Naive B cell (primary cell): ENCODE results near the gene SEPHS2. TPM values are rescaled to one million over a fixed set of nuclear protein-coding genes. Genes with fewer than 3 reads are reported as not detected.
"Not testable (repeated sequence)": the region's sequence is repeated elsewhere in the genome, so short reads cannot be mapped to it uniquely, and the experiment has no call there.

Source experiments
- ATAC-seq, 2 donors: fragments of 150-1000 bp; cut with Tn5 transposase; 2 replicates each; pipeline ENCODE4 v1.10.0; 2021; ENCODE audit warnings: low read depth in 2 of 2, mild to moderate bottlenecking in 2 of 2, moderate library complexity in 2 of 2
- DNase-seq: peaks from one replicate; pipeline ENCODE4 v3.0.0; 2022
- H3K27ac Mint-ChIP-seq, 6 donors: one replicate each; pipeline ENCODE4 v1.8.0; 2020 to 2022; ENCODE audit warnings: mild to moderate bottlenecking in 6 of 6, mixed read lengths in 6 of 6, moderate library complexity in 5 of 6, inconsistent platforms in 2 of 6
- H3K27me3 Mint-ChIP-seq, 3 donors: one replicate each; pipeline ENCODE4 v1.8.0; 2021 to 2022; ENCODE audit warnings: mixed read lengths in 3 of 3, mild to moderate bottlenecking in 1 of 3
- H3K36me3 Mint-ChIP-seq, 2 donors: one replicate each; pipeline ENCODE4 v1.8.0; 2020 to 2022; ENCODE audit warnings: mixed read lengths in 2 of 2, inconsistent platforms in 1 of 2, mild to moderate bottlenecking in 1 of 2
- H3K4me1 Mint-ChIP-seq, 3 donors: one replicate each; pipeline ENCODE4 v1.8.0; 2020 to 2022; ENCODE audit warnings: mixed read lengths in 3 of 3, inconsistent platforms in 1 of 3, mild to moderate bottlenecking in 1 of 3, moderate library complexity in 1 of 3
- H3K4me3 Mint-ChIP-seq, 8 donors: one replicate each; pipeline ENCODE4 v1.8.0; 2020 to 2022; ENCODE audit warnings: mild to moderate bottlenecking in 8 of 8, mixed read lengths in 8 of 8, moderate library complexity in 8 of 8, inconsistent platforms in 2 of 8
- H3K9me3 Mint-ChIP-seq, 7 donors: one replicate each; pipeline ENCODE4 v1.8.0; 2020 to 2022; ENCODE audit warnings: mixed read lengths in 7 of 7, mild to moderate bottlenecking in 5 of 7, inconsistent platforms in 2 of 7, moderate library complexity in 1 of 7
- polyA plus RNA-seq, 6 donors: library from polyadenylated mRNA; unstranded; fragments of 300-500 nt; fragmentation: Illumina TruSeq; gene quantifications; one replicate each; pipeline ENCODE4 v1.2.3, GENCODE V29; 2021; ENCODE audit warnings: low read depth in 6 of 6

Gene SEPHS2
- polyA plus RNA-seq, 6 donors from 2014 or later: 45.7 to 86.2 (median 73.6) TPM

DNA sequence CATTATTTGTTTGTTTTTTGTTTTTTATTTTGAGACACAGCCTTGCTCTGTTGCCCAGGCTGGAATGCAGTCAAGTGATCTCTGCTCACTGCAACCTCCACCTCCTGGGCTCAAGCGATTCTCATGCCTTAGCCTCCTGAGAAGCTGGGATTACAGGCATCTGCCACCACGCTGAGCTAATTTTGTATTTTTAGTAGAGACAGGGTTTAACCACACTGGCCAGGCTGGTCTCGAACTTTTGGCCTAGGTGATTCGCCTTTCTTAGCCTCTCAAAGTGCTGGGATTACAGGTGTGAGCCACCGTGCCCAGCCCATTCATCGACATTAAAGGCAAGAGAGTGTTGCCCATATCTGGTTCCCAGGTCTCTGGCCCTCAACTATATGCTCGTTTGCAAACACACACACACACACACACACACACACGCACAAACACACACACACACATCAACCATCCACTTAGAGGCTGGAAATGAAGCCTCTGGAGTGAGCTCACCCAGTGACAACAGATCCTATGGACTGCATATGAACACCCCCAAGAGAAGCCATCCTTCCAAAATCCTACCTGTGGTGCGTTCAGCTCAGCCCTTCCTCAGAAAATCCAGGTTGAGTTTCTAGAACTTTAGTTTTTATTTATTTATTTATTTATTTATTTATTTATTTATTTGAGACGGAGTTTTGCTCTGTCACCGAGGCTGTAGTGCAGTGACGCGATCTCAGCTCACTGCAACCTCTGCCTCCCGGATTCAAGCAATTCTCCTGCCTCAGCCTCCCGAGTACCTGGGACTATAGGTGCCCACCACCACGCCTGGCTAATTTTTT lies 12.3 kb upstream of the SEPHS2 start:
- Mint-ChIP-seq H3K27ac (peak overlapping the region in 4 of 6 donors; percentile 81 to 93 (median 82)), H3K36me3 (no peaks in the 10 kb centered on the region), H3K4me1 (peaks cover 8 to 49% (median 37%) of the 10 kb centered on the region in 3 donors), H3K9me3 (no peaks in the 10 kb centered on the region), H3K27me3 (no peaks in the 10 kb centered on the region), H3K4me3 (peak overlapping the region in 4 of 8 donors; percentile 6 to 72 (median 53))
- no peak for ATAC-seq
- no peak for DNase-seq

DNA sequence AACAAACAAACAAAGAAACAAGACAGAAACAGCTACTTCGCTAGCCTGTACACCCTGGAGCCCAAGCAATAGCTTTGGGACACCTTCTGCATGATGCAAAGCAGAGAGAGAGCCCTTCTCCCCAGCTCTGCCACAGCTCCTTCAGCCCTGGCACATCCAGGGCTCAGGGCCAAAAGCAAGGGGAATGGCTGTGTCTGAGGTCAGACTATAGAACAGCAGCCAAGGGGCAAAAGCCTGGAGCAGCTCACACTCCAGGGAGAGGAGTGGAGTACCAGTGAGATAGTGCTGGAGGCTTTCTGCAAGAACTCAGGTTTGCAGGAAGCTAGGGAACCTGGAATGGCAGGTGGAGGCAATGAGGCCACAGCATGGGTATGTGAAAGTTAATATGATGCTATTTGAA lies 11.6 kb upstream of the SEPHS2 start:
- Mint-ChIP-seq H3K27ac (no peak overlapping the region), H3K4me1 (peaks cover 15 to 56% (median 44%) of the 10 kb centered on the region in 3 donors), H3K9me3 (no peaks in the 10 kb centered on the region), H3K4me3 (peak overlapping the region in 1 of 8 donors; percentile 24), H3K36me3 (no peaks in the 10 kb centered on the region), H3K27me3 (no peaks in the 10 kb centered on the region)
- DNase-seq: no peak
- no peak for ATAC-seq

DNA sequence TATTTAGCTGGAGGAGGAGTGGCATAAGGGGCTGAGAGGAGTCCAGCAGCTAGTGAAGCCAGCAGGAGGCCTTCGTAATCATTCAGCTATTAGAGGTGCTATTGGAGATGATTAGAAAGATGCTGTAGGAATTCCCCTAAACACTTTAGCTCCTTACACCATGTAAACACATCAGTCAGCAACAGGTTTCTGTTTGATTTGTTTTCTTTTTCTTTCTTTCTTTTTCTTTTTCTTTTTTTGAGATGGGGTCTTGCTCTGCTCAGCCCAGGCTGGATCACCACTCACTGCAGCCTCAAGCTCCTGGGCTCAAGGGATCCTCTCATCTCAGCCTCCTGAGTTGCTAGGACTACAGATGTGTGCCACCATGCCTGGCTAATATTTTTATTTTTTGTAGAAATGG lies 10.6 kb upstream of the SEPHS2 start:
- Mint-ChIP-seq H3K27ac (peak overlapping the region in 1 of 6 donors; percentile 65), H3K36me3 (no peaks in the 10 kb centered on the region), H3K27me3 (no peaks in the 10 kb centered on the region), H3K4me3 (no peak overlapping the region), H3K9me3 (no peaks in the 10 kb centered on the region), H3K4me1 (peaks cover 16 to 59% (median 41%) of the 10 kb centered on the region in 3 donors)
- ATAC-seq (no peak), DNase-seq (no peak)

GRCh38 chr16:30452709-30453580 lies 7.3 kb upstream of the SEPHS2 start:
- Mint-ChIP-seq H3K4me1 (peaks cover 19 to 60% (median 40%) of the 10 kb centered on the region in 3 donors), H3K27ac (peak overlapping the region in 1 of 6 donors; percentile 79)

DNA sequence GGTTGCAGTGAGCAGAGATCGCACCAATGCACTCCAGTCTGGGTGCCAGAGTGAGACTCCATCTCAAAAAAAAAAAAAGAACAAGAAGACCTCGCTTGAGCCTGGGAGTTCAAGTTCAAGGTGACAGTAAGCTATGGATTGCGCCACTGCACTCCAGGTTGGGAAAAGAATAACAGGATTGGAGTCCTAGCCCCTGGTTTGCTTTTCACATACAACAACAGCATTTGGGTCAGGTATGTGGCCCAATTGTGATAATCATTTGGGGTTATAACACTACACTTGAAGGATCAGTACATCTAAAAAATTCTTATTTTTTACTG lies 3.4 kb upstream of the SEPHS2 start:
- Mint-ChIP-seq H3K9me3 (no peaks in the 10 kb centered on the region), H3K4me3 (no peak overlapping the region), H3K36me3 (peaks cover 0 to under 1% of the 10 kb centered on the region in 2 donors), H3K4me1 (peaks cover 35 to 60% (median 47%) of the 10 kb centered on the region in 3 donors), H3K27ac (no peak overlapping the region), H3K27me3 (no peaks in the 10 kb centered on the region)
- no peak for ATAC-seq
- no peak for DNase-seq

More at GRCh38 chr16:30452709-30453580, 7.3 kb upstream of the SEPHS2 start:
- not testable (repeated sequence) for ATAC-seq, H3K27me3 Mint-ChIP-seq, H3K36me3 Mint-ChIP-seq, DNase-seq, H3K9me3 Mint-ChIP-seq
- H3K4me3 Mint-ChIP-seq: peak overlapping the region in 2 of 8 donors; percentile 41 to 80

DNA sequence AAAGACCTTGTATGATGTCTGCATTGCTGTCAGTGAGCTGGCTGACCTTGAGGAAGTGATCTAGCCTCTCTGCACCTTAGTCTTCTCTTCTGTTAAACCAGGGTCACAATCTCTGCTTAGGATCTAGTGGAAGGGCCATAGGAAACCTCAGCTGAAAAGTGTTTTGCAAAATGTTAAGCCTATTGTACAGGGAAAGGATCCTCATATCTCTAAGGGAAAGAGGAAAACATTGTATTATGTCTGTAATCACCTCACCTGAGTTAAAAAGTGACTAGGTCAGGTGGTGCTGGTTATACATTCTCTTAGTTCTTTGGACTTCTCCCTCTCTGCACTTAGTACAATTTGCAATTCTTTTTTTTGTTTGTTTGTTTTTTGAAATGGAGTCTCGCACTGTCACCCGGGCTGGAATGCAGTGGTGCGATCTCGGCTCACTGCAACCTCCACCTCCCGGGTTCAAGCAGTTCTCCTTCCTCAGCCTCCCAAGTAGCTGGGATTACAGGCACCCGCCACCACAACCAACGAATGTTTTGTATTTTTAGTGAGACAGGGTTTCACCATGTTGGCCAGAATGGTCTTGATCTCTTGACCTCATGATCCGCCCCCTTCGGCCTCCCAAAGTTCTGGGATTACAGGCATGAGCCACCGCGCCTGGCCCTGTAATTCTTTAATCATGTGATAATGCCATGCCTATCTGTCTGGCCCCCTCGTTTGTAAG lies 2.0 kb upstream of the SEPHS2 start:
- Mint-ChIP-seq H3K36me3 (peaks cover 8 to 12% of the 10 kb centered on the region in 2 donors), H3K27ac (no peak overlapping the region), H3K4me1 (peaks cover 41 to 63% (median 54%) of the 10 kb centered on the region in 3 donors), H3K27me3 (no peaks in the 10 kb centered on the region), H3K4me3 (peak overlapping the region in 4 of 8 donors; percentile 25 to 88 (median 48)), H3K9me3 (no peaks in the 10 kb centered on the region)
- ATAC-seq (no peak), DNase-seq (no peak)

DNA sequence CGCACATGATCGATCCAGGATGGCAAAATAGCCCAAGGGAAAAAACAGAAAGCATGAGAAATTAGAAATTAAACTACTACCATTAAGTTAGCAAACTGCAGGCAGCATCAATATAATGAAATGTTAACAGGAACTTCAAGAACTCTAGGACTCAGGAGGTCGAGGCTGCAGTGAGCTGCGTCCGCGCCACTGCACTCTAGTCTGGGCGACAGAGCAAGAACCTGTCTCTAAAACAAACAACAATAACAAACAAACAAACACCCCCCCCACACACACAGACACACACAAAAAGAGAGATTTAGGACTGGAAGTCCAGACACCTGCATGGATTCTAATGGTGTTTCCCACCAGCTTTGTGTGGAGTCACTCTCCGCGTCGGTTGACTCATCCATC lies 525 bp upstream of the SEPHS2 start:
- Mint-ChIP-seq H3K27ac (peak overlapping the region; percentile 95 to 98 (median 97)), H3K4me3 (peak overlapping the region; percentile 88 to 98 (median 97)), H3K9me3 (no peaks in the 10 kb centered on the region), H3K4me1 (peaks cover 36 to 59% (median 48%) of the 10 kb centered on the region in 3 donors), H3K36me3 (peaks cover 8 to 12% of the 10 kb centered on the region in 2 donors), H3K27me3 (no peaks in the 10 kb centered on the region)
- no peak for DNase-seq
- no peak for ATAC-seq

GRCh38 chr16:30445149-30445407 lies 596 bp downstream of the SEPHS2 start:
- no peaks in the 10 kb centered on the region for H3K27me3 Mint-ChIP-seq
- ATAC-seq: peak in 1 of 2 donors; percentile 6
- H3K36me3 Mint-ChIP-seq: peaks cover 8 to 12% of the 10 kb centered on the region in 2 donors
- peak overlapping the region; percentile 86 to 98 (median 95) for H3K4me3 Mint-ChIP-seq
- peaks cover 29 to 58% (median 44%) of the 10 kb centered on the region in 3 donors for H3K4me1 Mint-ChIP-seq
- no peak for DNase-seq
- H3K9me3 Mint-ChIP-seq: no peaks in the 10 kb centered on the region
- peak overlapping the region in 3 of 6 donors; percentile 81 to 95 (median 87) for H3K27ac Mint-ChIP-seq

GRCh38 chr16:30444231-30445148 lies 1.2 kb downstream of the SEPHS2 start:
- Mint-ChIP-seq H3K27ac (peak overlapping the region in 5 of 6 donors; percentile 15 to 95 (median 81)), H3K9me3 (no peaks in the 10 kb centered on the region), H3K4me3 (peak overlapping the region; percentile 86 to 98 (median 95)), H3K4me1 (peaks cover 33 to 60% (median 50%) of the 10 kb centered on the region in 3 donors), H3K27me3 (no peaks in the 10 kb centered on the region), H3K36me3 (peaks cover 8 to 12% of the 10 kb centered on the region in 2 donors)
- DNase-seq (no peak), ATAC-seq (no peak)

DNA sequence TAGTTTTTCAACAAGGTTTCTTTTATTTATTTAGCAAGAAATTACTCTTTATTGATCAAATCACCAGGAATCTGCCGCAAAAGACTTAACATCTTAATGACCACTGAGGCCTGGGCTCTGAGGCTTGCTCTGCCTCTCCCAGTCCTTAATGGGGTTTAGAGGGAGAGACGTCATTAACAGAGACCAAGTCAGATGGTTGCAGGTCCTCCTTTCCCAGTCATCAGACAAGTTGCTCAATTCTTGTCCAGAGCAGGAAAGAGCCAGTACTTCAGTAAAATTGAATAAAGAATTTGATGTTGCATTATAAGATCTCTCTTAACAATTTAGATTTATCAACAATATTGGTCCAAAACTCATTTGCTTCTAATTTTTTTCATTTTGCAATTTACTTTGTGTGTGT lies 2.0 kb downstream of the SEPHS2 start:
- DNase-seq (no peak), ATAC-seq (no peak)
- H3K9me3 Mint-ChIP-seq: no peaks in the 10 kb centered on the region
- no peaks in the 10 kb centered on the region for H3K27me3 Mint-ChIP-seq
- H3K36me3 Mint-ChIP-seq: peaks cover 8 to 12% of the 10 kb centered on the region in 2 donors
- H3K4me3 Mint-ChIP-seq: peak overlapping the region; percentile 67 to 98 (median 90)
- peaks cover 33 to 64% (median 54%) of the 10 kb centered on the region in 3 donors for H3K4me1 Mint-ChIP-seq
- H3K27ac Mint-ChIP-seq: peak overlapping the region in 2 of 6 donors; percentile 51 to 78

DNA sequence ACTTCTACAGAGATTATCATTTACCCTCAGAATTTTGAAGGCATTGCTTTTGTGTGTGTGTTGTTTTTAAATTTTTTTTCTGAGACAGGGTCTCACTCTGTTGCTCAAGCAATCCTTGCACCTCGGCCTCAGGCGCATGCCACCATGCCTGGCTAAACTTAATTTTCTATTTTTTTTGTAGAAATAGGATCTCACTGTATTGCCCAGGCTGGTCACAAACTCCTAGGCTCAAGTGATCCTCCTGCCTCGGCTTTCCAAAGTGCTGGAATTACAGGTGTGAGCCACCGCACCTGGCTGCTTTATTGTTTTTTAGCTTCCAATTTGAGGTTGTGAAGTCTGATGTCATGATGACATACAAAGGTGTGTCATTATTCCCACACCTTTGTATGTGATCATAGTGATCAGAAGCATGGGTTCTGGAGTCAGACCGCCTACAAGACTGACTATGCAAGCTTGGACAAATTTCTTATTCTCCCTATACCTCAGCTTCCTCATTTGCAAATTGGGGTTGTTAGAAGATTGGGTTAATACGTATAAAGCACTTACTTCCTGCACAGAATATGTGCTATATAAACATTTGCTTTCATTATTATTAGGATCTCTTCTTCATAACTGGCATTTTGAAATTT lies 5.8 kb downstream of the SEPHS2 start:
- peaks cover 8 to 12% of the 10 kb centered on the region in 2 donors for H3K36me3 Mint-ChIP-seq
- DNase-seq (no peak), ATAC-seq (peak; percentile 80 to 84)
- no peaks in the 10 kb centered on the region for H3K27me3 Mint-ChIP-seq
- peak overlapping the region in 5 of 8 donors; percentile 27 to 82 (median 45) for H3K4me3 Mint-ChIP-seq
- H3K4me1 Mint-ChIP-seq: peaks cover 19 to 53% (median 36%) of the 10 kb centered on the region in 3 donors
- no peaks in the 10 kb centered on the region for H3K9me3 Mint-ChIP-seq
- H3K27ac Mint-ChIP-seq: peak overlapping the region in 2 of 6 donors; percentile 24 to 64

GRCh38 chr16:30438835-30439234 lies 6.8 kb downstream of the SEPHS2 start:
- Mint-ChIP-seq H3K9me3 (no peaks in the 10 kb centered on the region), H3K4me1 (peaks cover 13 to 43% (median 34%) of the 10 kb centered on the region in 3 donors), H3K36me3 (peaks cover 8 to 9% of the 10 kb centered on the region in 2 donors), H3K27me3 (no peaks in the 10 kb centered on the region), H3K4me3 (peak overlapping the region in 4 of 8 donors; percentile 36 to 82 (median 60)), H3K27ac (peak overlapping the region in 3 of 6 donors; percentile 13 to 76 (median 27))
- ATAC-seq: peak; percentile 53 to 63
- no peak for DNase-seq
